Endothelial cell of umbilical vein (primary cell): ENCODE measurements around the gene PNISR. TPM values are rescaled to one million over a fixed set of nuclear protein-coding genes. Genes with fewer than 3 reads are reported as not detected.
A peak's percentile ranks its signal among the peaks of the same experiment; 100 is the strongest.

Experiments used
- BruUV-seq: library from RNA; stranded (reverse); fragments of 400-500 nt; replicated peaks from 2 replicates; lab custom pipeline; 2021; lab: Mats Ljungman, UMichigan
- CTCF ChIA-PET: fragments of 300-600, 350-600 bp; sonication (Branson Sonifier 250); formaldehyde crosslinking; loops from one replicate; lab custom pipeline; 2021; ENCODE audit warnings: antibody characterized with exemption, inconsistent platforms; lab: Charles Lee
- POLR2A ChIA-PET: fragments of 300-600, 350-600 bp; sonication (Branson Sonifier 250); formaldehyde crosslinking; loops from one replicate; lab custom pipeline; 2021; ENCODE audit warnings: antibody characterized with exemption, inconsistent platforms; lab: Charles Lee
- DNase-seq: peaks from one replicate; pipeline ENCODE4 v3.0.0-alpha.2; 2011; ENCODE audit warnings: low read depth, low spot score
- FAIRE-seq: peaks from 2 replicates; lab custom pipeline; 2011; peaks lifted over from hg19 to GRCh38; lab: Jason Lieb, UNC
- H2AFZ ChIP-seq: 2 replicates; pipeline ENCODE4 v1.6.0; 2012; ENCODE audit warnings: low read depth, low read length, control low read depth, inconsistent platforms
- H3K27ac ChIP-seq: 2 replicates; pipeline ENCODE4 v1.5.1; 2011; ENCODE audit warnings: low read depth, mild to moderate bottlenecking, control low read depth, low read length, moderate library complexity; ENCODE audit not compliant: insufficient read depth
- H3K27me3 ChIP-seq, 2 experiments: 2 replicates each; pipeline versions ENCODE4 v1.6.0 to v1.6.1; 2011; ENCODE audit warnings: low read length in 2 of 2, mixed read lengths in 1 of 2; ENCODE audit not compliant: control insufficient read depth in 2 of 2, insufficient read depth in 2 of 2
- H3K36me3 ChIP-seq, 2 experiments: 2 replicates in 1 of 2; 3 replicates in 1 of 2; pipeline ENCODE4 v1.5.1; 2011; ENCODE audit warnings: low read length in 2 of 2, mild to moderate bottlenecking in 1 of 2, moderate library complexity in 1 of 2; ENCODE audit not compliant: control insufficient read depth in 2 of 2, insufficient read depth in 2 of 2; ENCODE audit errors: extremely low read depth in 1 of 2
- H3K4me1 ChIP-seq: 3 replicates; pipeline ENCODE4 v1.5.1; 2011; ENCODE audit warnings: mild to moderate bottlenecking, low read length; ENCODE audit not compliant: control insufficient read depth, insufficient read depth; ENCODE audit errors: extremely low read depth
- H3K4me2 ChIP-seq: 2 replicates; pipeline ENCODE4 v1.6.1; 2011; ENCODE audit warnings: low read length, control low read depth, mixed read lengths; ENCODE audit not compliant: insufficient read depth
- H3K4me3 ChIP-seq, 3 experiments: fragments of 200-600 bp in 1 of 3; sonication (generic), shearing (Covaris generic) in 1 of 3; replicated peaks in 1 of 3; 2 replicates each; pipeline ENCODE4 v1.5.1; 2011 to 2016; ENCODE audit warnings: control low read depth in 3 of 3, low read length in 3 of 3, mild to moderate bottlenecking in 2 of 3, inconsistent platforms in 1 of 3, low read depth in 1 of 3, moderate library complexity in 1 of 3; ENCODE audit not compliant: insufficient read depth in 1 of 3
- H3K79me2 ChIP-seq: 2 replicates; pipeline ENCODE4 v1.6.0; 2012; ENCODE audit warnings: low read length, inconsistent platforms; ENCODE audit not compliant: control insufficient read depth, insufficient read depth
- H3K9ac ChIP-seq: replicated peaks from 2 replicates; pipeline ENCODE3; 2011; ENCODE audit warnings: low read length, control low read depth; ENCODE audit not compliant: insufficient read depth; ENCODE audit errors: extremely low read depth
- H3K9me1 ChIP-seq: replicated peaks from 3 replicates; pipeline ENCODE4 v1.6.0; 2011; ENCODE audit warnings: mild to moderate bottlenecking, low read length; ENCODE audit not compliant: control insufficient read depth, insufficient read depth; ENCODE audit errors: extremely low read depth
- H3K9me3 ChIP-seq: replicated peaks from 2 replicates; pipeline ENCODE4 v1.5.1; 2012; ENCODE audit warnings: low read length, inconsistent platforms; ENCODE audit not compliant: control insufficient read depth, insufficient read depth
- H4K20me1 ChIP-seq: replicated peaks from 2 replicates; pipeline ENCODE3; 2011; ENCODE audit warnings: mild to moderate bottlenecking, low read length; ENCODE audit not compliant: control insufficient read depth, insufficient read depth; ENCODE audit errors: extremely low read depth
- EZH2 ChIP-seq: IDR thresholded peaks from 2 replicates; pipeline ENCODE4 v1.6.1; 2012; ENCODE audit warnings: borderline replicate concordance, low read depth, mild to moderate bottlenecking, moderate library complexity, low read length, inconsistent platforms; ENCODE audit not compliant: severe bottlenecking
- FOS ChIP-seq: IDR thresholded peaks from 2 replicates; pipeline ENCODE4 v1.6.1; 2011; ENCODE audit warnings: mild to moderate bottlenecking, low read length, moderate library complexity, borderline replicate concordance; ENCODE audit not compliant: insufficient read depth
- GATA2 ChIP-seq: IDR thresholded peaks from 2 replicates; pipeline ENCODE4 v1.7.0; 2011; ENCODE audit warnings: low read depth, mild to moderate bottlenecking, moderate library complexity, mixed read lengths, low read length; ENCODE audit not compliant: insufficient read length, insufficient read depth
- JUN ChIP-seq: IDR thresholded peaks from 2 replicates; pipeline ENCODE4 v1.6.1; 2011; ENCODE audit warnings: borderline replicate concordance, low read depth; ENCODE audit not compliant: insufficient read length, insufficient read depth
- MAX ChIP-seq: IDR thresholded peaks from 2 replicates; pipeline ENCODE4 v1.6.1; 2011; ENCODE audit not compliant: insufficient read depth, insufficient read length
- MYC ChIP-seq: IDR thresholded peaks from one replicate; pipeline ENCODE4 v1.6.1; 2011; ENCODE audit warnings: mild to moderate bottlenecking, low read depth, low read length
- POLR2A ChIP-seq: IDR thresholded peaks from 2 replicates; pipeline ENCODE4 v1.6.1; 2012; ENCODE audit warnings: low read depth, mild to moderate bottlenecking, control low read depth, low read length
- POLR2AphosphoS5 ChIP-seq: IDR thresholded peaks from 2 replicates; pipeline ENCODE4 v1.6.1; 2012; ENCODE audit warnings: low read depth, mild to moderate bottlenecking, control low read depth, low read length, moderate library complexity; ENCODE audit not compliant: insufficient read depth
- dilution Hi-C: fragments of 300-500 bp; cut with MboI; formaldehyde crosslinking; loops from one replicate; pipeline ENCODE4 v1.15.0; 2019; ENCODE audit warnings: low sequenced_read_pairs; ENCODE audit not compliant: extremely low pct_ligation_motif_present
- intact Hi-C: fragments of 100-400 bp; cut with micrococcal nuclease; formaldehyde crosslinking; loops from one replicate; pipeline ENCODE4 v1.10.0; 2022
- polyA plus RNA-seq, 4 experiments: library from polyadenylated mRNA; depleted of rRNA in 3 of 4; stranded (reverse) in 3 of 4; unstranded in 1 of 4; fragments of >200 nt; gene quantifications; 2 replicates each; pipeline versions ENCODE4 v1.2.1 to v1.2.3, GENCODE V29; 2011 to 2012; ENCODE audit warnings: missing spikeins in 1 of 4
- total RNA-seq: library from RNA; stranded (reverse); gene quantifications from 2 replicates; pipeline ENCODE4 v1.2.3, GENCODE V29; 2021
- TF ChIP-seq, protein P1 (sequence below), 2 donors: IDR thresholded peaks; 1 replicate in 1 of 2; 2 replicates in 1 of 2; pipeline ENCODE4 v1.5.1; 2011; ENCODE audit warnings: low read length in 2 of 2, mild to moderate bottlenecking in 2 of 2, moderate library complexity in 2 of 2, control low read depth in 1 of 2, inconsistent platforms in 1 of 2, low read depth in 1 of 2; ENCODE audit not compliant: insufficient read depth in 1 of 2; ENCODE audit errors: extremely low read depth in 1 of 2

PNISR gene
- total and polyA plus RNA-seq, 2 donors (not counting 3 experiments of a cell fraction or from before 2014, with no cell fraction given): 34.6 to 106 TPM

DNA sequence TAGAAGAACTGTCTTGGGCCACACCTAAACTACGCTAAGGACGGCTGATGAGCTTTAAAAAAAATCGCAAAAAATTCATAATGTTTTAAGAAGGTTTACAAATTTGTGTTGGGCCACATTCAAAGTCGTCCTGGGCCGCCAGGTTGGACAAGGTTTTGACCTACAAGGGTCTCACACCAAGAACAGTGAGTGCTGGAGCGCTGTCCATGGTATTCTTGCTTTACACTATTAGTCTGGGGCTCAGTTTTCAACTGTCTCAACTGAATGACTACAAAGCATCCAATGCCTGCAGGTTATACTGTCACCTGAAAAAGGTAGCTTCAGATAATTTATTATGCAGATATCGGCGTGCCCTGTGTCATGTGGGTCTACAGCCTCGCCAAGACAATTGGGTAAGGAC lies 72.0 kb downstream of the PNISR start:
- BruUV-seq: no TSS peak
- ChIA-PET POLR2A (interaction anchor here (0.5 kb wide), 1 partner anchor 876 kb away, joined by 3 read pairs; no protein-coding TSS in a partner anchor), CTCF (interaction anchor here (0.8 to 2.5 kb wide), 4 partner anchors 8 to 27 kb away, joined by 3 to 17 read pairs (median 4); no protein-coding TSS in a partner anchor)
- Histone ChIP-seq H3K27me3 (peaks cover 13 to 24% of the 10 kb centered on the region in 2 experiments), H4K20me1 (no peaks in the 10 kb centered on the region), H3K4me3 (no peak overlapping the region), H3K4me2 (no peak overlapping the region), H3K36me3 (no peaks in the 10 kb centered on the region), H3K9me3 (no peaks in the 10 kb centered on the region), H3K79me2 (no peaks in the 10 kb centered on the region), H3K4me1 (peaks cover 12% of the 10 kb centered on the region), H2AFZ (no peak overlapping the region), H3K9me1 (no peaks in the 10 kb centered on the region), H3K9ac (no peak overlapping the region), H3K27ac (no peak overlapping the region)
- dilution Hi-C loops: no loop called here
- intact Hi-C loops: no loop called here
- FAIRE-seq: no peak
- no peak for DNase-seq
- TF ChIP-seq, protein P1, sequence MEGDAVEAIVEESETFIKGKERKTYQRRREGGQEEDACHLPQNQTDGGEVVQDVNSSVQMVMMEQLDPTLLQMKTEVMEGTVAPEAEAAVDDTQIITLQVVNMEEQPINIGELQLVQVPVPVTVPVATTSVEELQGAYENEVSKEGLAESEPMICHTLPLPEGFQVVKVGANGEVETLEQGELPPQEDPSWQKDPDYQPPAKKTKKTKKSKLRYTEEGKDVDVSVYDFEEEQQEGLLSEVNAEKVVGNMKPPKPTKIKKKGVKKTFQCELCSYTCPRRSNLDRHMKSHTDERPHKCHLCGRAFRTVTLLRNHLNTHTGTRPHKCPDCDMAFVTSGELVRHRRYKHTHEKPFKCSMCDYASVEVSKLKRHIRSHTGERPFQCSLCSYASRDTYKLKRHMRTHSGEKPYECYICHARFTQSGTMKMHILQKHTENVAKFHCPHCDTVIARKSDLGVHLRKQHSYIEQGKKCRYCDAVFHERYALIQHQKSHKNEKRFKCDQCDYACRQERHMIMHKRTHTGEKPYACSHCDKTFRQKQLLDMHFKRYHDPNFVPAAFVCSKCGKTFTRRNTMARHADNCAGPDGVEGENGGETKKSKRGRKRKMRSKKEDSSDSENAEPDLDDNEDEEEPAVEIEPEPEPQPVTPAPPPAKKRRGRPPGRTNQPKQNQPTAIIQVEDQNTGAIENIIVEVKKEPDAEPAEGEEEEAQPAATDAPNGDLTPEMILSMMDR (IDR thresholded peaks at IDR 0.05; ENCODE audit: extremely low read depth in 1 of 2, insufficient read depth in 1 of 2, low read depth in 1 of 2, low read length in 2 of 2): no peak
- TF ChIP-seq FOS (no peak), GATA2 (no peak), POLR2A (no peak)

GRCh38 chr6:99350573-99350972 lies 74.5 kb downstream of the PNISR start:
- DNase-seq: no peak
- TF ChIP-seq GATA2: no peak
- TF ChIP-seq JUN: no peak
- no peak for TF ChIP-seq POLR2AphosphoS5
- no peak for TF ChIP-seq POLR2A
- no peak for TF ChIP-seq MAX
- TF ChIP-seq MYC: no peak
- TF ChIP-seq, protein P1 (IDR thresholded peaks at IDR 0.05; ENCODE audit: extremely low read depth in 1 of 2, insufficient read depth in 1 of 2, low read depth in 1 of 2, low read length in 2 of 2): no peak
- no peak for TF ChIP-seq FOS
- no peak for TF ChIP-seq EZH2
- dilution Hi-C loops (no loop called here), intact Hi-C loops (no loop called here)
- no TSS peak for BruUV-seq
- H3K27me3 ChIP-seq: peaks cover 8 to 11% of the 10 kb centered on the region in 2 experiments
- POLR2A ChIA-PET: no interaction called here
- no peaks in the 10 kb centered on the region for H3K9me3 ChIP-seq
- H3K4me3 ChIP-seq: no peak overlapping the region
- H3K9ac ChIP-seq: no peak overlapping the region
- H3K4me2 ChIP-seq: peak overlapping the region; percentile 94
- no peaks in the 10 kb centered on the region for H4K20me1 ChIP-seq
- CTCF ChIA-PET: interaction anchor here (2.5 to 4.3 kb wide), 3 partner anchors 16 to 20 kb away, joined by 11 to 29 read pairs (median 17); no protein-coding TSS in a partner anchor
- no peak overlapping the region for H2AFZ ChIP-seq
- peaks cover 12% of the 10 kb centered on the region for H3K4me1 ChIP-seq
- H3K79me2 ChIP-seq: no peaks in the 10 kb centered on the region
- H3K9me1 ChIP-seq: no peaks in the 10 kb centered on the region
- H3K27ac ChIP-seq: no peak overlapping the region
- FAIRE-seq: no peak
- H3K36me3 ChIP-seq: no peaks in the 10 kb centered on the region
